Erythroblast (primary cell): ENCODE data around the gene CPNE6.

Experiments used
- GATA1 ChIP-seq: IDR thresholded peaks from 2 replicates; pipeline ENCODE4 v1.6.1; 2011; ENCODE audit warnings: low read depth, mild to moderate bottlenecking, control low read depth, low read length, moderate library complexity
- POLR2A ChIP-seq: IDR thresholded peaks from 2 replicates; pipeline ENCODE4 v1.6.1; 2011; ENCODE audit warnings: mild to moderate bottlenecking, low read length

DNA sequence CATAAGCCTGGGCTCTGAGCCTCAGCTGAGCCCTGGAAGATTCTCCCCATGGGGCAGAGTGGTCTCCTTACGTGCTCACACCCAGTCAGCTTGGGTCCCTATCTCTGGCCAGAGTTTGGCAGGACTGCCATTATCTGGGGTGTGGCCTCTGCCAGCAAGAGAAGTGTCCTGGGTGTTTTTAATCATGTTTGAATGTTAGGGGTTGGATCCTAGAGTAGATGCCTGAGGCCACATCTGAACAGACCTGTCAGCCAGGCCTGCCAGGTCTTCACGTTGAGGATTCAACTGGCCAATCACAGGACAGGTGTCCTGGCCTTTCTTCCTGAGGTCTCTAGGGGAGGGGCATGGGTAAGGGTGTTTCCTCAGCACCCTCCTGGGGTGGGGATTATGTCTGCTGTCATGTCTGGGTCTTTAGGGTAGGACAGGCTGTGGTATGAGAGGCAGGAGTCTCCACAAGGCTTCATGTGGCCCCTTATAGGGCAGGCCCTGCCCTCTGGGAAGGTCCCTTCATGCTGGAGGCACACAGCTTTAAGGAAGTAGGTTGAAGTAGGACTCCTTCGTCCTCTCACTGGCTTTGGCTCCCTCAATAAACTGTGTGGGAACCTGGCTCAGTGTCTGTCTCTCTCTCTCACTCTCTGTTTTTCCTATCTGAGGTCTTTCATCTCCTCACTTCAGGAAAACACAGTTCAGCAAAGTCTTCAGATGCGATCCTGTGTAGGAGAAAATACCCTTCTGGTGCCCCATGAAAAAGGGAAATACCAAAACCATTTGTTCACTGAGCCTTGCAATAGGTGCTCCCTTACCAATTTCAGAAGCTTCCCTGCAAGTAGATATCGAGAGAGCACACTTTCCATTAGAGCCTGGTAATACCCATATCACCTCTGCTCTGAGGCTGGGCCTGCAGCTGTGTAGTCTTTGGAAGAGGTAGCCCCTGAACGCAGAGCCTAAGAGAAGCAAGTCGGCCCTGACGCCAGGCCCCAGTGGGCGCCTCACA, 52.4 kb downstream of the CPNE6 start:
- TF ChIP-seq POLR2A (peak; percentile 74), GATA1 (no peak)
